H1 (cell line): ENCODE measurements around the gene AP1M1.

ENCODE experiments used
- BRCA1 ChIP-seq: IDR thresholded peaks from 2 replicates; pipeline ENCODE4 v1.6.1; 2012; ENCODE audit warnings: low read depth, low read length, improper control_type of control experiment
- EGR1 ChIP-seq: IDR thresholded peaks from 2 replicates; pipeline ENCODE4 v1.6.1; 2011; ENCODE audit warnings: low read depth, low read length, borderline replicate concordance
- GTF2F1 ChIP-seq: IDR thresholded peaks from 2 replicates; pipeline ENCODE4 v1.6.1; 2012; ENCODE audit warnings: low read depth, low read length, improper control_type of control experiment, borderline replicate concordance

DNA sequence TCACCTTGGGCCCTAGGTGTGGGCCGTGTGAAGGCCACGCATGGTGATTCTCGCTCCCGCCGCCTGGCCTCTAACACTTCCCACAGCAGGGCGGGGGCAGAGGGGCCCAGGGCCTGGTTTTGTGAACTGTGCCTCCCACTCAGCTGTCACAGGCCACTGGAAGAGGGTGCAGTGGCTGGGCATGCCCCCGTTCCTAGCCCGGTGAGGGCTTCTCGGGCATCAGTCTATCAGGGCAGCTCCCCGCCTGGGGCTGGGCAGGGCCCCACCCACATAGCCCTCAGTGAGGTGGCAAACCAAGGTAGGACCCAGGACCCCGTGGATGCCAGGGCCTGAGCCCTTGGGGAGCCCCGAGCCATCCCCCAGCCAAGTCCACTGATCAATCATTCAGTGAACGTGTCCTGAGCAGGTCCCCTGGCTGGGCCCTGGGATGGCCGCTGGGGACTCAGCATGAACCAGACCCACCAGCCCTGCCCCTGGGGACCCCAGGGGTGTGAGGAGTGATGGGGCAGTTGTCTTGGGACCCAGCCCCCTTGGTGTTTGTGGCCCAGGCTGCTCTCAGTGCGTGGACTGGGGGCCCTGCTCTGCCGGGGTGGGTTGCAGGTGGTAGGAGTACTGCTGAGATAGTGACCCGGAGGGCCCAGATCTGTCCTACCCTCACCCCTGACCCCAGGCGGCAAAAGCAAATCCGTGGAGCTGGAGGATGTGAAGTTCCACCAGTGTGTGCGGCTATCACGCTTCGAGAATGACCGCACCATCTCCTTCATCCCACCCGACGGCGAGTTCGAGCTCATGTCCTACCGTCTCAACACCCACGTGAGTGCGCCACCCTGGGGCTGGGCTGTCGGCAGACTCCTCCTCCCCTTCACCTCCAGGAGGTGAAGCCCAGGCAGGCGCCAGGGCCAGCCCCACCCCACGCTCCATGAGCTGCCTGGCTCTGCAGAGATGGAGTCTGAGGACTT is 29.4 kb downstream of the AP1M1 start:
- TF ChIP-seq EGR1 (no peak), BRCA1 (no peak), GTF2F1 (no peak)
